HG03045 (cell line): ENCODE results near the gene ZNF831.

Source experiments
- ATAC-seq: cut with Tn5 transposase; IDR thresholded peaks from one replicate; pipeline ENCODE4 v1.9.1; 2021; ENCODE audit warnings: mild to moderate bottlenecking, moderate library complexity; ENCODE audit not compliant: unreplicated experiment

The ZNF831 gene

DNA sequence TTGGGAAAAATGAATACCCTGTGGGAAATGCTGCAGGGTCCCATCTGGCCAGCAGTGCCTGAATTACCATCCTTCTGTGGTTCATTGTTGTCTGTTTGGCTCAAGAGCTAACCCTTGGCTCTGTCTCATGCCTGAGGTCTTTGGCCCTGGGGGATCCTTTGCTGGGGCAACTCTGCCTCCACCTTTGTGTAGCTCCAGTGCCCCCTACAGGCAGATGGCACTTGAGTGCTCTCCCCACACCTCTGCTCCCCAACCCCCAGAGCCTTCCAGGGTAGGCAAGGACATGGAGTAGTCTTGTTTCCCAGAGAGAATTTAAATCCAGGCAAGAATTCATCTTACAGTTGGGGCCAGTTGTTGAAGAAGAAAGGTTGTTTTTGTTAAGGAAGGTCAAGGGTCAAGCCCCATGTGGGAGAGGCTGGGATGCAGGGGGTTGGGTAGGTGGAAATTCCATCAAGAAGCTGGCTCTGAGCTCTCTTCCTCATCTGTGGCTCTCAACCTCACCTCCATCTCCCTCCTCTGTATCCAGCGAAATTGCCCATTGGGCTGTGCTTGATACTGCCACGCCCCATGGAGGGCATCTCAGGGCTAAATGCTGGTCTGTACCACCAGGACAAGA is 44.2 kb downstream of the ZNF831 start:
- no peak for ATAC-seq

DNA sequence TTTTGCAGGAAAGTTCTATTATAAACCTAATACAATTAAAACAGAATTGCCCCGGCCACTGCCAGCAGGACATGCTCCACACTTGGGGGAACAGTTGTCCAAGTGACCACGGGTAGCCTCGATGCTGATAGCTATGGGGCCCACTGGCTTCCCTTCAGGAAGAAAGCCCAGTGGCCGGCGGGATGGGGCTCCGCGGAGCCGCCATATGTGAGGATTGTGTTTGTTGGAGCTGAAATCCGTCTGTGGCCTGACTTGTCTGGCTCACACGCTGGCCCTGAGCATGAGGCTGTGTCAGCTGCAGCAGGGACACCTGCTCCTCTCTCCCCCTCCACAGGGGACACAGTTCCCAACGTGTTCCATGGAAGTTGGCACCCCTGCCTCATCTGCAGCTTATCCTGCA is 46.6 kb downstream of the ZNF831 start:
- ATAC-seq: no peak

DNA sequence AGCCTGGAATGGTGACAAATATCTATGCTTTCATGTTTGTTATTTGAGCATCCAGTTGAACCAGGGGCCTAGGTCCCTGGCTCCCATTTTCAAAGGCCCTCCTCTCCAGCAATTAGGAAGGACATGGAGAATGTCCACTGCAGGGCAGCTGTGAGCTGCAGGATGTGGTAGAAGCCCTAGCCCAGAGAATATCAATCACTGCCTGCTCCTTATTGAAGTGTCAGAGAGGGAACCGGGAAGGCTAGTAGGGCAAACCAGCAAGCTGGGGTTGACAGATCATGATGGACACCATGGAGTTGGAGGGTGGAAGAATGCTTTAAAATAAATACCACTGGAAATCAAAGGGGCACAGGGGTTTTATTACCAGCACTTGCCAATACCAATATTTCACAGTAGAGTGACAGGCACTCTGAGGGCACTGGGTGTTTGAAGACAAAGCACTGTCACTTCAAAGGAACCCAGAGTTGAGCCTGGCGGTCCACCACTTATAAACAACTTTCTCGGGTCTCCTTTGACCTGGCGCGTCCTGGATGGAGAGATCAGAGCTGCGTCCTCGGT is 47.7 kb downstream of the ZNF831 start:
- no peak for ATAC-seq

DNA sequence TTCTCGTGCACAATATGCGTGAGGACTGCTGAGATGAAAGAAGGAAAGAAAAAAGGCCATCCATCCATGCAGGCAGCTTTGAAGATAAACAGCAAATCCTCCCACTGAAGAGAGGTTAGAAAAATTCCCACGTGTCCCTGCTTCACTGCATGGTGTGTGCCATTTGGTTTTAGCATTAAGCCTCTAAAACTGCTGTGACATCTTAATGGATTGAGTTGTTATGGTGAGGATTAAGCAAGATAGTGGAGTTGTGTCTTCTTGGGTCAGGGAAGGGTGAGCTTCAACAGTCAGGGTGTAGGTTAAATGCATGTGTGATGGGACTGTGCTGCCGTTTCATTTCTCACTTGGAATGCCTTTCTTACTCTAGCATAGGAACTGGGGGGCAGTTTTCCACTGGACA is 50.5 kb downstream of the ZNF831 start:
- ATAC-seq: no peak

DNA sequence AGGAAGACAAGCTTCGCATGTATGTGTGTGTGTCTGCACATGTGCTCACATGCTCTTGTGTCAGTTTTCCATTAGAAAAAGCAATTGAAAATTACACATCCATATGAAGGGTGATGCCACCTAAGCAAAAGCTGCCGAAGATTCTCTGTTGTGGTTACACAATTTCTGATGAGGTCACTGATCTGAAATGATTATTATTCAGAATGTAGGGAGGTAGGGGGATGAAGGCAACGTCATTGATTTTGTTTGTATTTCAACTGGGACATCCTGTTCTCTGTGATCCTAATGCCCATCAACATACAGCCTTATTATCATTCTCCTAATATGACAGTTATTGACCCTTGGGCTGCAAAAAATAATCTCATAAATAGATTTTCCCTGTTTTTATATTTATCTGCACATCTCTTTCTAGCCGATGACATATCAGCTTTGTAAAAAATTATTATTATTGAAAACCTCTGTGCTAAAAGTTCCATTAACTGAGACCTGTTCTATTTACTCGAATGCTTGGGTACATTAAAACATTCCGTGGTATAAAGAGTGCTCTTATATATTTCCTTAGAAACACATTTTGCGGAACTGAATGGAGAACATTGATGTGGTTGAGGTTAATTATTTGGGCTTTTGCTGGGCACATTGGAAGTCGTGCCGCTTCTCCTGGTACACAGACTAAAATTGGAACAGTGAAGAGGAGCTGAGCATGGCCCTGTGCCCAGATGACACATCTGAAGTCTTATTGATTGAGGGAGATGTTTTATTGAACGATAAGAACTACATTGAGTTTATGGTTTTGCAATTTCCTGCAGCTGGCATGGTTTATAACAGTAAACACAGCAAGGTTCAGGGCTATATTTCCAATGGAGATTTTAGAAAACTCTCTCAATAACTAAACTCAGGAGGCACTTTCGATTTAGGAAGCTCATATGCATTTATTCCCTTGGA is 51.3 kb downstream of the ZNF831 start:
- ATAC-seq: no peak

DNA sequence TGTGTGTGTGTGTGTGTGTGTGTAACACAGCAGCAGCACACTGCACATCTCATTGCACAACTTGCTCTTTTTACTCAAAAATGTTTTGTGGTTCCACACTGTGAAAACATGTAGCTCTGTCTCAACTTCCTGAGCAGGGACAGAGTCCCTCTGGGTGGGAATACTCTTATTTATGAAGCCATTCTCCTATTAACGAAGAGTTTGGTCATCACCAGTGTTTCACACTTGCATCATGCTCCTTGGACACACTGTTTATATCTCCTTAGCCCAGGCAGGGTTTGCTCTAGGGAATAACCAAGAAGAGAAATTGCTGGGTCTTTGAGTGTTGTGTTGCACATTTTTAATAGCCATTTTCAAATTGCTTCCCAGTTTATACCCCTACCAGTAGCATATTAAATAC is 53.6 kb downstream of the ZNF831 start:
- no peak for ATAC-seq

DNA sequence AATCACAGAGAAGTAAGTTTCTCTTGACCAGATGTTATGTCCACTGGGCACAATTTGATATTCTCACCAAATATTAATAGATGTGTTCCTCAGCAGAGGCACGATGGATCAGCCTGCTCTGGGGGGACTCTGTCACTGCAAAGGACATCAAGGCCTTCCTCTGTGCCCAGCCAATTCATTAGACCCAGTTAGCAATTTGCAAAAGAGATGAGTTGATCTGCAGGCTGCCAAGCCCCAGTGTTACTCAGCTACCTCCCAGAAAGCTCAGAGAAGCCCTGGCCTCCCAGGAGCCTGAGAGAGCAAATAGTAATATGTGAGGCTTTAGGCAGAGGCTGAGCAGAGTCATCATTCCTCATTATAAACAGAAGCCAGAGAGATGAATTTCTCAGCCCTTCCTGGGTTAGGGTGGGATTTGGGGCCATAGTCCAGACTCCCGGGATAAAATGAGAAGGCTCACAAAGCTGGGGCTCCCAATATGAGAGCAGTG is 54.2 kb downstream of the ZNF831 start:
- no peak for ATAC-seq

DNA sequence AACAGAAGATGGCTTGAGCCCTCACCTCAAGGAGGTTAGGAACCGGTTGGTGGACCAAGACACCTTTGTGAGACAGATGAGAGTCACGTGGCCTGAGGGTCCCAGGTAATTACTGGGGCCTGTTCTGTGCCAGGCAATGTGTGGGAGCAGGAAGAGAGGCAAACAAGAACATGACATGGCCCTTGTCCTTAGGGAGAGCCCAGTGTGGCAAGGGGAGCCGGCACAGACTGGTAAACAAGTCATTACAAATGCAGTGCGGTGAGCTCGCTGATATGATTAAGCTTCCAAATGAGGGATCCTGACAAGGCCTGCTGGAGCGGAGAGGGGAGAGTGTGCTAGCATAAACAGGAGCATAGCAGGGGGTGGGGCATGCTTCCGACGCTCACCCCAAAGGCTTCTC is 55.6 kb downstream of the ZNF831 start:
- no peak for ATAC-seq

DNA sequence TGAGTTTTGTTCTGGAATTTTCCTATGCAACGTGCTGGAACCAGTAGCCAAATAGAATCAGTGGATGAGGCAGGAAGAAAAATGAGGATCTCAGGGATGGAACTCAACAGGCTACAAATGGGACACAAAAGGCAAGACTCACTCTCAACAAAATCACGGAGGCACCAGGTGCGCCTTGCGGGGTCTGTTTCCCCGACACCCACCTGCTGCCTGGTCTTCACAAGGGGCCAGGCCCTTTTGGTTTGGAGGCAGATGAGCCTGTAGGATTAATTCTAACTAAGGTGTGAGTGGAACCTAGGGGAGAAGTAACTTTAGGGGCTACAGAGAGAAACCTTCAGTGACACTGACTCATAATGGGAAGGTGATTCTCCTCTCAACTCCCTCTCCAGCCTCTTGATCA is 56.5 kb downstream of the ZNF831 start:
- no peak for ATAC-seq

DNA sequence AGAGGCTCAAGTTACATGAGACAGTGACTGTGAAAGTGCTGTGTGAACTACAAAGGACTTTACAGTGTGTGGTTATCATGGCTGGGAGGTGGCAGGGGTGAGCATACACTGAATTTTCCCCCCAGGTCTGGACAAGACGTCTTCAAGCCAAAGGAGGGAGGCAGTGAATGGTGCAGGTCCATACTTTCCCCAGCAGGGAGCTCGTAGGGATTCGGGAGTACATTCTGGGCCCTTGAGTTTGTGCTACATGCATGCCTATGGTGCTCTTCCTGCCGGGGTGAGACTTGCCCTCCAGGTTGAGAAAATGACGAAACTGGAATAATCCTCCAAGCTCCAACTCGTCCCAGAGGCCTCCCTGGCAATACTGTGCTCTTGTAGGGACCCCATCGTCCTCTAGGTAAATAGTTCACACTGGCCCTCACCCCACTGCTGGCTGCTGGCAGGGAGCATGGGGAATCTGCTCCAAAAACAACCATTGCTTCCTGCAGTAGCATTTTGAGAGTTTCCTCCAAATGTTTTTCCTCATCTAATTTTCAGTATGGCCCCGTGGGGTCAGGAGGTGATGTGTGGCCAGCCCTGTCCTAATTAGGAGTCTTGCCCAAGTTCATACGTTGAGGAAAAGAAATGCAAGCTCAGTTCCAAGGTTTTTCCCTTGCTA is 57.6 kb downstream of the ZNF831 start:
- no peak for ATAC-seq

DNA sequence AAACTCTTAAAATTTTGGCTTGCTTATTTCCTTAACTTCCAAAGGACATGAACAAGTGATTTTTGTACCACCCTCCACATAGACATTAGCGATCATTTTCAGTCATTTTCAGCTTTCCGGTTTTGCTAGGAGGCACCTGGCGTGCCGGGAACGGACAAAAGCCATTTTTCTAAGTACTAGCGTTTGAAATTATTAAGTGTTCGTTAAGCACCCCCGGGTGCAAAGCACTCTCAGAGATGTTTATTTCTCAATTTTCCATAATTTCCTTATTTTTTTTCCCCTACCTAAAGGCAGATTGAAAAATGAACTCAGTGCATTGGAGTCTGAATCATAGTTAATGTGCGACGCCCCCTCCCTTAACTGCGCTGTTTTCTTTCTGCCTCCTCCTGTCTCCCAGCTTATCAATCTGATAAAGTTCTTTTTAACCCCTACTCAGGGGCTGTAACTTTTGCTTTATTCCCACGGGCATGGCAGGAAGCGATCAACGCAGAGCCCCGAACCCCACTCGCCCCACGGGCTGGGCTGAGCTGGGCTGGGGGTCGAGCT is 58.2 kb downstream of the ZNF831 start:
- no peak for ATAC-seq

DNA sequence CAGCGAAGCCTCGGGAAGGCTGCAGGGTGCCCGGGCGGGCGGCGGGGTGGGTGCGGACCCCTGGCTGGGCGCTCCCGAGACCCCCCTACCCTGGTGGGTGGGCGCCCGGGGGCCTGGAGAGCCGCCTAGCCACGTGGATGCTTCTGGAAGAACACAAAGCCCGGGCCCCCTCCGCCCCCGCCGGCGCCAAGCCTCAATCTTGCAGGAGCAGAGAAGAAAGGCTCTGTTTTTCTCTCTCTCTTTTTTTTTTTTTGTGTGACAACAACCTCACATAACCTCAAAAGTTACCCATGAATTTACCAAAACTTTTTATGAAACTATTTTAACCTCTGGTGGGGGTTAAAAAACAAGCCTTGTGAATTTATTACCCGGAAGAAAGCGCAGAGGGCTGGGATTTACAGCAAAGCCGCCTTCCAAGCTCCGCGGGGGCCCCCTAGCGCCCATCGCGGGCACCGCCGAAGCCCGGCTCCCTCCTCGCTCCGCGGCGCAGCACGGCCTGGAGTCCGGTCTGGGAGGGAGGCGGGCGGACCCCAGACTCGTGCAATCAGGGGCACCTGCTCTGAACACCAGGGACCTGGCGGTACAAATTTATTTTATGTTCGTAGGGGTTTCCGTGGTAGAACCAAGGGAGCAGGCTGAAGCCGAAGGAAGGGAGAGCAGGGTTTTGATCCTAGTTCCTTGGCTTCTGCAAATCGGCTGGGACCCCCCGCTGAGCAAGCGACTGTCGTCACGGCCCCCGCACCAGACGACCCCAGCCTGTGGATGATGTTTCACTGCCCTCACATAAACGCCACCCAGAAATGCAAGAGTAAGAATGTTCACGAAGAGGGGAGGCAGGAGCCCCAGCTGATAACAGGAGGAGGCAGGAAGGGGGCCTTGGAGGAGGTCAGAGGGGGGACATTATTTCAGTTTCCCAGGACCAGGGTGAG is 58.9 kb downstream of the ZNF831 start:
- peak; percentile 84 for ATAC-seq

DNA sequence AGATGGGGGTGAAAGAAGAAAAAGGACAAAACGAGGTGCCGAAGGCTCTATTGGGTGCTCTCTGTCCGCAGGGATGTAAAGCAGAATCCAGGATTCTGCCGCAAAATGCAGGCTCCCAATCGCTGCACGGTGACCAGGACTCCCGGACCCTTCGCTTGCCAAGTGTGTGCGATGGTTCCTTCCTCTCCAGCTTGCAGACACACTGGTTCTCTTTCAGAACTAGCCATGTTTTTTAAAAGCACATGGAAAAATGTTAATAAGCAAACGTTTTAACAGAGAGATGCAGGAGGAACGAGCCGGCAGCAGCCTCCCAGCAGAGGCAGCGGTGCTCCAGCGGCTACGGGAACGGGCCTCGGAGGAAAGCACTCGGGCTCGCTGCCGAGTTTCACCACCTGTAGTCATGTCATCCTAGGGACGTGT is 59.6 kb downstream of the ZNF831 start:
- no peak for ATAC-seq

DNA sequence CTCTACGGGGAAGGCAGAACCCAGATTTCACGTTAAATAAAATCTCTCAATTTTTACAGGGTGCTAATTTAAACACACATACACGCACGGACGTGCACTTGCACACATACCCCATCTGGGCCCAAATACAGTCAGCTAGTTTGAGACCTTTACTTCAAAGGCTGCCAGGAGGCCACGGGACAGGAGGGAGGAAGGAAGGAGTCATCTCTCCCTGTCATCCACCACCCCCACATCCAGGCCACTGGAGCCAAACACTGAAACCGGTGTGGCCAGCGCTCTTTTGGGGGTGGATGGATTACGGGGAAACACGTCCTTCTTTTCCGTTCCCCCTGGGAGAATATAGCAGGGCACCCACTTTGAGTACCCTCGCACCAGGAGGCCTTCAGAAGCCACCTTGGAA is 60.1 kb downstream of the ZNF831 start:
- ATAC-seq: no peak

DNA sequence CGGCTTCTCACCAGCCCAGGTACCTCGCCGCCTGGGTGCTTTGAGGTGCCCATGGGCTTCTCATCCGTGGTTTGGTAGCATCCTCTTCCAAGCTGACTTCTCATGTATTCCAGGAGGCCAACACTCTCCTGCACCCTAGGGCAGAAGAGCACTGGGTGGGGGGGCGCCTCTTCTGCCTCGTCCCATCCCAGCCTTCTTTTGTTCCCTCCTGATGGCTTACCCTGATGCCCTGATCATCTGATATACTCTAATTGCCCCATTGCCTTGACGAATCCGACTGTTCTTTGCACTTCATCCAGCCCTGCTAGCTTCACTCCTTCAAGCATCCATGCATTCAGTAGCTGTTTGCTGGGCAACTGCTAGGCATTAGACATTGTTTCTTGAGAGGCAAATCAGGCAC is 60.6 kb downstream of the ZNF831 start:
- ATAC-seq: no peak

DNA sequence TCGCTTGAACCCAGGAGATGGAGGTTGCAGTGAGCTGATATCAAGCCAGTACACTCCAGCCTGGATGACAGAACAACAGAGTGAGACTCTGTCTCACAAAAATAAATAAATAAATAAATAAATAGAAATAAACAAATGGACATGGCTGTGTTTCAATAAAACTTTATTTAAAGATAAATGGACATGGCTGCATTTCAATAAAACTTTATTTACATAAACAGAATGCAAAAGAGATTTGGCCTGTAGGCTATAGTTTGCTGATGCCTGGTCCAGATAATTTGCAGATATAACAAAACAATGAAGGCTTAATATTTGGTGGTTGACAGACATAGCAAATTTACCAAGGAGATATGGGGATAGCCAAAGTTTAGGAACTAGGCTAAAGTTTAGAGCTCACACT is 66.8 kb downstream of the ZNF831 start:
- no peak for ATAC-seq

DNA sequence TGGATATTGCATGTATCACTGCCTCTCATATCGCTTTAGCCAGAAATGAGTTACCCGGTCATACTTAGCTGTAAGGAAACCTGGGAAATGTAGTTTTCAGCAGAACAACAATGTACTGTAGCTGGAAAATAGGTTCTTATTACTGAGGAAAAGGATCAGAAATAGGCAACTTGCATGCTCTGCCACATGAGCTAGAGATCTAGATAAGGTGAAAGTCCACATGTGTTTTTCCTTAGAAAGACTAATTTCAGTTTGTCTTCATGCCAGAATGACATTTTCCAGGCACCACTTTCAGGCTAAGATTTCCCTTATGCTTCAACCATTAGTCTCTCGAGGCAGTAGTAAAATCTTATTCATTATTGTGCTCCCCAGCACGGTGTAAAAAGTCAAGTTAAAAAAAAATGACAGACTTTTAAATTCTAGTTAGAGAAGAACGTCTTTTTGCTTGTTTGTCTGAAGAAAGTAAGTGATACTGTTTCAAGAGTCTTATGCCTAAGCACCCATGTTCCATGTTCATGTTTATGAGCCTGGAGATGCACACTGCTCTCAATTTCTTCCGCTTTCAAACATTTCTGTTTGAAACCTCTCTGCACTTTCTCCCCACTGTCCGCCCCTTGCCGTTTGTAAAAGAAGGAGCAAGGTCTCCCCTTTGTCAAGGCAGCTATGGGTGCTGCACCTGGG is 67.6 kb downstream of the ZNF831 start:
- no peak for ATAC-seq

DNA sequence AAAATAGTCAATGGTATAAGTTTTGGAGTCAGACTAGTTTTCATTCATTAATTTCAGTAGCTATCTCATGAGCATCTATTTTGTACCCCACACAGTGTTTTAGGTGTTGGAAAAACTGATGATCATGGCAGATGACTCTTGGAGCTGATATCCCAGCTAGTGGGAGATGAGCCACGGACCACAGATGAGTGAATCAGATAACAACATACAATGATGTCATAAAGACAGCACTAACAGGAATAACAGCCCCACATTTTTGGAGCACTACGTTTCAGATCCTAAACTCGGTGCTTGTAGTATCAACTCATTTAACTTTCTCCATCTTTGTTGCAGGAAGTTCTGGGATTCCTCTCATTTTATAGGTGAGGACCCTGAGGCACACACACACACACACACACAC is 69.0 kb downstream of the ZNF831 start:
- no peak for ATAC-seq

DNA sequence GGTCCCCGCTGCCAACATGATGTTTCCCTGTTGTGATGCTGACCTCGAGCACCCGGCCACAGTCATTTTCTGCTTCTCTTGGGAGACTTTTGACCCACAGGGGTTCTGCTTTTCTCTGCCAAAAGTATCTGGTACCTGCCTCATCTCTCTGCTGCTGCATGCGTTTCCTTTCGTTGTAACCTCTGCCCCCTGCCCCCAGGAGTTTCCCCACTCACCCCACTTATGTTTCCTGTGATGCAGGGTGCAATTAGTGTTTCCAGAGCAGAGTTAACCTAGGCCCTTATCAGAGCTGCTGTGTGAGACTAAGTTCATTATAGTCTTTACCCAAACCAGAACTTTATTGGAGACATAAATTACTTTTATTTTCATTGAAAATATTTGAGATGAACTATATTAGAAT is 71.6 kb downstream of the ZNF831 start:
- no peak for ATAC-seq

DNA sequence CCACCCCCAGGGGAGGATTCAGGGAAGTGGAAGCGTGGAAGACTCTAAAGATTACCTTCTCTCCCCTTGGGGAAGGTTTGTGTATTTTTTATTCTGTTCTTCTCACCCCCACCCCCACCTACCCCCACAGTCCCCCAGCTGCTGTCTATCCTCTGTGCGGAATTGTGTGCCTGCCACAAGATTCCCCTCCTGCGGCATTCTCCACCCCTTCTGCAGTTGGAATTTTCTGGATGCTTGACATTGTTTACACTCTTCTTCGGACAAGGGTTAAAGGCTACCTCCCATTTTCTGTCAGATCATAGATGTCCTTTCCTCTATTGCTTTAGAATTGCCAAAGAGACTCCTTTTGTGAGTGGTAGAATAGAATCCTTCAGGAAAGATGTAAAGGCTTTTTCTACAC is 76.4 kb downstream of the ZNF831 start:
- ATAC-seq: no peak
